T-helper 1 cell treated with Interleukin-12 subunit alpha and Interleukin-12 subunit beta and Interleukin-4 antibody, amounts not matched to agents 30 ng/mL and 1 ng/mL, for 36 hours (primary cell): ENCODE data around the gene HDHD3. TPM values are rescaled to one million over a fixed set of nuclear protein-coding genes. Genes with fewer than 3 reads are reported as not detected.
"Not testable (repeated sequence)": the region's sequence is repeated elsewhere in the genome, so short reads cannot be mapped to it uniquely, and the experiment has no call there.

Experiments used
- intact Hi-C: fragments of 100-400 bp; cut with micrococcal nuclease; formaldehyde crosslinking; loops from one replicate; pipeline ENCODE4 v1.15.1; 2024
- total RNA-seq: library from RNA; stranded (reverse); gene quantifications from 2 replicates; pipeline ENCODE4 v1.2.3, GENCODE V29; 2022

Gene HDHD3, protein sequence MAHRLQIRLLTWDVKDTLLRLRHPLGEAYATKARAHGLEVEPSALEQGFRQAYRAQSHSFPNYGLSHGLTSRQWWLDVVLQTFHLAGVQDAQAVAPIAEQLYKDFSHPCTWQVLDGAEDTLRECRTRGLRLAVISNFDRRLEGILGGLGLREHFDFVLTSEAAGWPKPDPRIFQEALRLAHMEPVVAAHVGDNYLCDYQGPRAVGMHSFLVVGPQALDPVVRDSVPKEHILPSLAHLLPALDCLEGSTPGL
- 21.0 and 22.3 TPM in 2 replicates for total RNA-seq

DNA sequence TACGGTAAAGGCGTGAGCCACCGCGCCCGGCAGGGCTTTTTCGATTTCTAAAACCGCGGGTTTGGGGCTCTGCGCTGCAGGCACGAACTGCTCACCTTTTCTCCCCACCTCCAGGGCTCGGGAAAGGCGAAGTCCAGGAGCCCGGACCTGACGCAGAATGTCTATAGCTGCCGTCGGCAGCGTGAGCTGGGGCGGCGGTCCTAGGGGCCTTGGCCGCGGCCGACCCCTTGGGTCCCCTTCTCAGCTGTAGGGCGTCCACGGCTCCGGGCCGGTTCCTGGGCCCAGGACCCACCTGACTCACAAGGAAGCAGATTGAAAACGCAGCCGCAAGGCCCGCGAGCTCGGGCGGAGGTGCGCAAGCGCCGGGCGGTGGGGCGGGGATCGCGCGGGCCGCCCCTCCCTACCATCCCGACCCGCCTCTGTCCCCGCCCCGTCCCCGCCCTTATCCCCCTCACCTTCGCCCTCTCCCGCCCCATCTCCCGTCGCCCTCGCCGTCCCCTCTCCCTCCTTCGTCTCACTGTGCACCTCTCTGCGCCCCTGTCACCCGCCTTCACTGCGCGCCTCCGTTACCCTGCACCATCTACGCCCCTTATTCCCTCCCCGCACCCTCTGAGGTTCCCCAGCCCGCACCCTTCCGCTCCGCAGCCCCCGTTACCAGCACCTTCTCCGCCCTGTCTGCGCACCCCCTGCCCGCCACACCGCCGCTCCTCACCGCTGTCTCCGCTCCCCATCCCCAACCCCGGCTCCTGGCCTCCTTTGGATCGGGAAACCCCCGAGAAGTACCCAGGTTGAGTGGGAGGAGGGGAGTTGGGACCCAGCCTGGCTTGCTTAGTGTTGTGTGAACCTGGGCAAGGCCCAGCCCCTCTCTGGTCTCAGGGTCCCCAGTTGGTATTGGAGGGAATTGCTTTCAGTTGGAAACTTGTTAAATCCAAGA lies at the start of gene HDHD3:
TSS of gene HDHD3 (minus strand) at position 353 of the 934 bp plus-strand sequence. CDS start 2,632 bp downstream, outside the sequence.
- intact Hi-C loops, result loop anchor here (1.0 kb wide), 8 partner anchors 24 to 156 kb away; partner anchors contain the start of genes ALAD, C9orf43, CDC26 and FKBP15

- intact Hi-C loops, result no loop called here
Measured at GRCh38 chr9:113425072-113425471, 48.3 kb upstream of the HDHD3 start.

GRCh38 chr9:113421726-113422125 lies 44.9 kb upstream of the HDHD3 start:
- intact Hi-C loops, result no loop called here

DNA sequence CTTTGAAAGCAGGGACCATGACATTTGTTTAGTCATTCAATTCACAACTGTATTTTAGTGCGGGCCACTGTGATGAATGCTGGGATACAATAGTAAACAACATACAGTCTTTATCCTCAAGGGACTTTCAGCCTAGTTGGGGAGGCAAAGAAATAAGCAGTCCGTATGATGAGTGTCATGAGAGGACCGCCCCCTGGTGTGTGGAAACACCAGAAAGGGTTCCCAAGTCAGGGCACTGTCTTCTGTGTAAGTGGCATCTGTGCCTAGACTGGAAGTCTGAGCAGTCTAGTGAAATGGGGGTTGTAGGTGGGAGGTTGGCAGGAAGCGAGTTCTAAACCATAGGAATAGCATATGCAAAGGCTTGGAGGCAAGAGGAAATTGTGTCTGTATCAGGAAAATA lies 40.6 kb upstream of the HDHD3 start:
- intact Hi-C loops, result loop anchor here (10.0 kb wide), 1 partner anchor 1243 kb away; the partner anchor contains the start of gene SUSD1

- intact Hi-C loops, result loop anchor here (10.0 kb wide), 1 partner anchor 1241 kb away; the partner anchor contains the start of gene SUSD1
Measured at GRCh38 chr9:113416149-113416721, 39.4 kb upstream of the HDHD3 start.

- intact Hi-C loops, result loop anchor here (1.0 to 10.0 kb wide), 17 partner anchors 9 to 1236 kb away; partner anchors contain the start of genes AKNA, ALAD, CDC26 and FKBP15
Measured at GRCh38 chr9:113410207-113410864, 33.5 kb upstream of the HDHD3 start, which contains the start of the genes C9orf43 and POLE3. C9orf43 (plus strand) TSS chr9:113410747; CDS start chr9:113413494, 2,747 bp downstream. POLE3 (minus strand) TSS chr9:113410675; CDS start chr9:113410293, 382 bp downstream.

GRCh38 chr9:113409883-113410206 lies 33.1 kb upstream of the HDHD3 start:
- intact Hi-C loops, result loop anchor here (1.0 to 10.0 kb wide), 17 partner anchors 9 to 1235 kb away; partner anchors contain the start of genes AKNA, ALAD, CDC26 and FKBP15

DNA sequence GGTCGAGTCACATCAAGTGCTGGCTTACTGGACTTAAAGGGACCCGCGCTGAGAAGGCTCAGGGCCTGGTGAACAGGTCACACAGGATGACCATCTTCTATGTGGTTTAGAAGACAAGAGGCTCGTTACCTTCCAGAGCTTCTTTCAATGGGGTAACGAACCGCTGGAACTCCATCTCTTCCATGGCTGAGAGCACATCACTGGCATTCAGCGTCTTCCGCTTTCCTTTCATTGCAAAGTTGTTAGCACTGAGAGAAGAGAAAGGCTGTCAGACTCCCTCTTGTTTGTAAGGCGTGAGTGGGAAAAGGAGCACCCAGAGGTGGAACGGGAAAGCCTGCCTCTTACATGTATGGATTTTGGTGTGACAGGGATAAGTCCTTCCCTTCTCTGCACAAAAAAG lies 32.7 kb upstream of the HDHD3 start:
- intact Hi-C loops, result no loop called here

GRCh38 chr9:113406873-113407511 lies 30.2 kb upstream of the HDHD3 start:
- intact Hi-C loops, result loop anchor here (1.0 kb wide), 1 partner anchor 98 kb away; no protein-coding TSS in a partner anchor

DNA sequence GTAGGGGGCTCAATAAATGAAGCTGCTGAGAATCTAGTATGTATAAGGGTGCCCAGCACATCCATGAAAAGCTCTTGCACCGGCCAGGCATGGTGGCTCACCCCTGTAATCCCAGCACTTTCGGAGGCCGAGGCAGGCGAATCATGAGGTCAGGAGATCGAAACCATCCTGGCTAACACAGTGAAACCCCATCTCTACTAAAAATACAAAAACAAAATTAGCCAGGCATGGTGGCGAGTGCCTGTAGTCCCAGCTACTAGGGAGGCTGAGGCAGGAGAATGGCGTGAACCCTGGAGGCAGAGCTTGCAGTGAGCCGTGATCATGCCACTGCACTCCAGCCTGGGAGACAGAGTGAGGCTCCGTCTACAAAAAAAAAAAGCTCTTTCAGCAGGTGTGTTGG lies 29.6 kb upstream of the HDHD3 start:
- intact Hi-C loops, result not testable (repeated sequence)

DNA sequence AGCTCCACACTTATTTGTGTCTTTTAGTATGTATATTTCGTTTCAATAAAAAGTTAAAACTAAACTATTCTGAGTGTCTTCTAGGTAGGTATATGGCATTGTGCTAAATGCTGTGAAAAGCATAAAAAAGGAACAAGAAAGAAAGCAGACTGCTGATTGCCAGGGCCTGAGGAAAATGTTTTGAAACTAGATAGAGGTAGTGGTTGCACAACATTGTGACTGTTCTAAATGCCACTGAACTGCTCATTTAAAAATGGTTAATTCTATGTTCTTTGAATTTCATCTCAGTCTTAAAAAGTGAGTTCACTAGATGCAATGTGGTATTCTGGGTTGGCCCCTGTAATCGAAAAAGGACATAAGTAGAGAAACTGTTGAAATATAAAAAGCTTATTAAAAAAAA lies 26.9 kb upstream of the HDHD3 start:
- intact Hi-C loops, result loop anchor here (5.0 kb wide), 1 partner anchor 686 kb away; the partner anchor contains the start of gene INIP

GRCh38 chr9:113401027-113401792 lies 24.4 kb upstream of the HDHD3 start, which contains the start of gene ALAD:
ALAD (minus strand) TSS chr9:113401284; CDS start chr9:113393559, 7,725 bp downstream.
- intact Hi-C loops, result loop anchor here (1.0 to 5.0 kb wide), 14 partner anchors 9 to 1919 kb away; partner anchors contain the start of genes ATP6V1G1, C9orf43, CDC26 and FKBP15

DNA sequence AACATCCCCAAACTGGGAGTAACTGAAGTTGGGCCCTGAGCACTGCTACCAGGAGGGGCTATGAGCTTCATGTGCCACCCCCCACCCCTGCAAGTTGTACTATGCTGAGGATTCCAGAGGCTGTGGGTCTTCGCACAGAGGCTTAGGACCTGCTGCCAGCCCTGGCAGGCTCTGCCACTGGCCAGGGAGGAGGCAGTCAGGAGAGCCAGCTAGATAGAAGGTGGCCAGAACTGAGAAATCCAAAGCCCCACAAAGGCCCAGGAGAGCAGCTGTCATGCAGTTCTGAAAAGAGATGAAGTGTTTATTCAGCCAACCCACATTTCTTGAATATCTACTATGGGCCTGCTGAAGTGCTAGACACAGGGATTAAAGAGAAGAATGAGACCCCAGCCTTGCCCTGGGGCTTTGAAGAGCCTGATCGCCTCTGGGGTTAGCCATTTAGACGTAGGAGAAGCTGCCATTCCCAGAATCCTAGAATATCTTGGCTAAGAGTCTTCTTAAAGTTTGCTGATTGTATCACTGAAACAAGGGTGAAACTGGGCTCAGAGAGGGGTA lies 22.9 kb upstream of the HDHD3 start:
- intact Hi-C loops, result loop anchor here (5.0 kb wide), 1 partner anchor 682 kb away; the partner anchor contains the start of gene INIP

GRCh38 chr9:113398796-113399195 lies 22.0 kb upstream of the HDHD3 start:
- intact Hi-C loops, result no loop called here

DNA sequence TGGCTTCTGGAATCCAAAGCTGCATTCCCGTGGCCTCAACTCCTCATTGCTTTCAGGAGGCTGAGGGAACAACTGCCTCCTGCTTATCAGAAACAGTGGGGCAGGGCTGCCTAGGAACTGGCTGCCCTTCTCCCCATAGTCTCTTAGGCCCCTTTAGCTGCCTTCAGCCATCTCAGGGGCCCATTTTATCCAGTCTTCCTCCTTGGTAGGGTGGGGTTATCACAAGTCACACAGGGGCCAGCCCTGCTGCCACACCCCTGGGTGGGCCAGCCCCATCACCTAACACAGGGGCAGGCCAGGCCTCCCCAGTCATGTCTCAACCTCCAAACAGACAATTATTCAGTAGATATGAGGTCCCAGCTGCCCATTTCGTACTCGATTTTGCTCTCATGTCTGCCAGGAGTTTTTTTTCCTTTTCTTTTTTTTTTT lies 20.4 kb upstream of the HDHD3 start:
- intact Hi-C loops, result no loop called here

- intact Hi-C loops, result no loop called here
Measured at GRCh38 chr9:113395000-113395861, 18.4 kb upstream of the HDHD3 start.

- intact Hi-C loops, result no loop called here
Measured at GRCh38 chr9:113393281-113393680, 16.5 kb upstream of the HDHD3 start.

- intact Hi-C loops, result no loop called here
Measured at GRCh38 chr9:113391917-113392316, 15.1 kb upstream of the HDHD3 start.
